HG03469 (cell line): ENCODE measurements around the gene HPDL.
"Not testable (repeated sequence)": the region's sequence is repeated elsewhere in the genome, so short reads cannot be mapped to it uniquely, and the experiment has no call there.

Source experiments
- ATAC-seq: cut with Tn5 transposase; IDR thresholded peaks from one replicate; pipeline ENCODE4 v1.9.1; 2021; ENCODE audit warnings: mild to moderate bottlenecking, moderate library complexity, moderate number of reproducible peaks; ENCODE audit not compliant: unreplicated experiment

The HPDL gene

GRCh38 chr1:45326627-45327623, at the start of gene HPDL:
HPDL (plus strand) TSS chr1:45326895; CDS start chr1:45327149, 254 bp downstream.
- no peak for ATAC-seq

- no peak for ATAC-seq
Observed at GRCh38 chr1:45282351-45282750, 44.3 kb upstream of the HPDL start.

GRCh38 chr1:45284858-45285257, 41.8 kb upstream of the HPDL start:
- ATAC-seq = not testable (repeated sequence)

- ATAC-seq = not testable (repeated sequence)
Observed at GRCh38 chr1:45286521-45286920, 40.2 kb upstream of the HPDL start.

- not testable (repeated sequence) for ATAC-seq
Observed at GRCh38 chr1:45291002-45291401, 35.7 kb upstream of the HPDL start.

GRCh38 chr1:45291716-45292115, 35.0 kb upstream of the HPDL start:
- no peak for ATAC-seq

GRCh38 chr1:45297666-45298356, 28.9 kb upstream of the HPDL start:
- ATAC-seq = no peak

- ATAC-seq = no peak
Observed at GRCh38 chr1:45299296-45299695, 27.4 kb upstream of the HPDL start.

- ATAC-seq = no peak
Observed at GRCh38 chr1:45299981-45300668, 26.6 kb upstream of the HPDL start.

- ATAC-seq = no peak
Observed at GRCh38 chr1:45300669-45300997, 26.1 kb upstream of the HPDL start.

- ATAC-seq = no peak
Observed at GRCh38 chr1:45302505-45303150, 24.1 kb upstream of the HPDL start.

- ATAC-seq = peak; percentile 30
Observed at GRCh38 chr1:45303520-45304310, 23.0 kb upstream of the HPDL start.

GRCh38 chr1:45304311-45305081, 22.2 kb upstream of the HPDL start:
- no peak for ATAC-seq

GRCh38 chr1:45305231-45305630, 21.5 kb upstream of the HPDL start:
- no peak for ATAC-seq

- no peak for ATAC-seq
Observed at GRCh38 chr1:45306319-45306718, 20.4 kb upstream of the HPDL start.

- ATAC-seq = no peak
Observed at GRCh38 chr1:45306905-45307304, 19.8 kb upstream of the HPDL start.

- ATAC-seq = no peak
Observed at GRCh38 chr1:45314266-45314665, 12.4 kb upstream of the HPDL start.

- no peak for ATAC-seq
Observed at GRCh38 chr1:45317166-45317565, 9.5 kb upstream of the HPDL start.

- ATAC-seq = no peak
Observed at GRCh38 chr1:45319761-45320160, 6.9 kb upstream of the HPDL start.
